GM21786 (cell line): ENCODE measurements around the gene JAM2.
A peak's percentile ranks its signal among the peaks of the same experiment; 100 is the strongest.
"Not testable (repeated sequence)": the region's sequence is repeated elsewhere in the genome, so short reads cannot be mapped to it uniquely, and the experiment has no call there.

Experiments
- ATAC-seq: cut with Tn5 transposase; IDR thresholded peaks from one replicate; pipeline ENCODE4 v1.9.1; 2021; ENCODE audit not compliant: unreplicated experiment

JAM2 gene

DNA sequence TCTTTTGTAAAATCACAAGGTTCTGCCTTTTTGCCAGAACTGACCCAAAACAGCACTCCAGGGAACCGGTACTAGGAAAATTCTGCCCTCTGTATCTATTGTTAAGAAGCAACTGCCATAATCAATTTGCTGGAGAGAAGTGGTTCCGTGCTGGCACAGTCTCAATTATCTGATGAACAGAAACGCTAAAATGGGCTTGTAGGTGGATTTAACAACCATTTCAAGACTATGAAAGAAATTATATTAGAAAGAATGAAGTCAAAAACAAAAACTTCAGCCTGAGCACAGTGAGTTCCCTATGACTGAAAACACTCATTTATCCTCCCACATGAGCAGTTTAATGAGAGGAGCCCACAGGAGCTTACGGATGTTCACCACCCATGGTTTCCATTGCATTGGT lies 4.4 kb downstream of the JAM2 start:
- no peak for ATAC-seq

DNA sequence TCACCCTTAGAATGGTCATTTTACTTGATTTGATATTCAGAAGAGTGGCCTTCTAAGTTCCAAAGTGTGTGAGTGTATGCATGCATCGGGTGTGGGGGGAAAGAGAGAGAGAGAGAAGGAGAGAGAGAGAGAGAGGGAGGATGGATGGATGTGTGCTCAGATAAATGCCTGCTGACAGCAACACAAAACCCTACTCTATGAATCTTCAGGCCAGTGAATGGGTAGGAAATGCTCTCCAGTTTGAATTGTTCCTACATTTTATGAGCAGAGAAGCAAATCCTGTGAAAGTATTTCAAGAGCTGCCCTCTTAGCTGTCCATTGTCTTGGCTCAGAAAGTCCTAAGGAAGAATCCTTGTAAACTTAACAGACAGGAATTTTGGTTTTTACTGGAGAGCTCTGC lies 7.4 kb downstream of the JAM2 start:
- ATAC-seq: no peak

DNA sequence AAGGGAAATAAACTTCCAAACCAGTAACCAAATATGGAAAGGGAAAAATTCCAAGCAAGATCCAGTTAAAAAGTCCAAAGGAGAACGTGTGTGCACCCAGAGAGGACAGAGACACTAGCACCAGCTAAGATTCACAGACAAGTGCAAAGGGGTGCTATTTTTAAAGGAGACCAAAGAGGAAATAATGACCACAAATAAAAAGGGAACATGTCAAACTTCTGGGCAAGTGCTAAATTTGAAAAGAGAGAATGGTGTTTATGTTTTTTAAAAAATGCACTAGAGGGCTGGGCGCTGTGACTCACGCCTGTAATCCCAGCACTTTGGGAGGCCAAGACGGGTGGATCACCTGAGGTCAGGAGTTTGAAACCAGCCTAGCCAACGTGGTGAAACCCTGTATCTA lies 8.6 kb downstream of the JAM2 start:
- ATAC-seq: no peak

DNA sequence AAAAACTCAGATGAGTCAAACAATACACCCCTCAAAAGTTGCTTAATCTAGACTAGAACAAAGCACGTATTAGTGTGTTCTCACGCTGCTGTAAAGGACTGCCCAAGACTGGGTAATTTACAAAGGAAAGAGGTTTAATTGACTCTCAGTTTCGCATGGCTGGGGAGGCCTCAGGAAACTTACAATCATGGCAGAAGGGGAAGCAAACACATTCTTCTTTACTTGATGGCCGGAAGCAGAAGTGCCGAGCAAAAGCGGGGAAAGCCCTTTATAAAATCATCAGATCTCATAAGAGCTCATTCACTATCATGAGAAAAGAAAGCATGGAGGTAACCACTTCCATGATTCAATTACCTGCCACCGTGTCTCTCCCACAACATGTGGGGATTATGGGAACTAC lies 10.1 kb downstream of the JAM2 start:
- ATAC-seq: no peak

DNA sequence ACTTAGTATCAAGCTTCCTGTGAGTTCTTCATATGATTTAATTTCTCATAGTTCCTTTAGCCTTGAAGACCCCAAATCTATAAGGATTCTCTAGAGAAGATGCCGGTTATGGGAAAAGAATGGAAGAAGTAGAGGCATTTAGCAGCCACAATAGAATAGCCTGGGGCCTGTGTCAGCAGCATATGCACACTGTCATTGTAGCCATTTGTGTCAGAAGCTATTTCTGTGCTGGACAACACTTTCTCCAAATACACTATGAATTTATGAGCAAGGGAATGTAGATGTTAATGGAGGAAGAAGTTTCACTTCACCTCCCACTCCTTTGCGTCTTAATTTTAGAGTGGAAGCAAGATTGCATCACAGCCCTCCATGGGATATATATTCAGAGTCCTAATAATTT lies 17.4 kb downstream of the JAM2 start:
- ATAC-seq: no peak

DNA sequence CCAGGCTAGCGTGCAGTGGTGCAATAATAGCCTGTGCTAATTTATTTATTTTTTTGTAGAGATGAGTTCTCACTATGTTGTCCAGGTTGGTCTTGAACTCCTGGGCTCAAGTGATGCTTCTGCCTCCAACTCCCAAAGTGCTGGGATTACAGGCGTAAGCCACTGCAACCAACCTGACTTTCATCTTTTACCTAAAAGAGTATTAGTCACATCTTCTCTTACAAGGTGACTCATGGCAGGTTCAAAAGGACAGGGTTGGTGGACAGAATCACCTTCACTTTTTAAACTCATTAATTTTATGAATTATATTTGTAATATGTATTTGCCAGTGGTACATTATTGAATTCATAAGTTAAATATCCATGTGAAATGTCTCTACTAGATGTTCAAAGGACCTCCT lies 18.1 kb downstream of the JAM2 start:
- no peak for ATAC-seq

DNA sequence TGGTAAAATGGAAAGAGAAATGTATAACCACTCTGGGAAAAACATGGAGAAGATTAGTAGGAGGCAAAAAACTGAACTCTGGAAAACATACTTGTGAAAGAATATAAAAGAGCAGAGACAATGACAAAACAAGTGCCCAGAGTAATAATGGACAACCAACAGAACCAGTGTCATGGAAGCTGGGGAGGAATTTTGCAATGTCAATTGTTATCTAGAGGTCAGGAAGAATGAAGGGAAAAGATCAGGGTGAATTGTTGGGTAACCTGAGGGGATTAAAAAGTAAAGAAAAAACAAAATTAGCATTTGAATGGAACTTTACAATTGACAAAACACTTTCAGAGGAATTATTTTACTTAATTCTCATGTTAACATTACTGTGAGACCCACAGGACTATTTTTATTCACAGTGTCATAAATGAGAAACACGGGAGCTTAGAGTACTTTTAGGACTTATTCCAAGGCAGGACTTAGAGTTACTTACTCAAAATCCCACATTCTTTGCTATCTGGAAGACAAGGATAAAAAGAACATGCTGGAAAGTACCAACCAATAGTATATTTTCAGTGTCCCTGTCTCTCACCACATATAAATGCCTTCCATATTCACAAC lies 19.5 kb downstream of the JAM2 start:
- no peak for ATAC-seq

DNA sequence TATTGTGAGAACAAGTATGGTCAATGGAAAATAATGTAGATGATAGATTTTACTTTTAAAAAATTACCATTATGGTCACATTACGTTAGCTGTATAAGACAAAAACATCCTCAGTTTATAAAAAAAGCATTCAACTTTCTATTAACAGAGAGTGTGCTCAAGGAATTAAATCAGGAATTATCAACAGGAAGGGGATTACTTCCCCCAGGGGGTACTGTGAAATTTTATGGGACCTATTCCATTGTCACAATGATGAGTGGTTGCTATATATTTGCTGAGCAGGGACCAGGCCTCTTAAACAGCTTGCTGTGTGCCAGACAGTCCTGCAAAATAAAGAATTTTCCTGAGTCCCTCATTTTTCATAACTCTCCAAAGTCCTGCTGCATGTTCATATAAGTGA lies 21.2 kb downstream of the JAM2 start:
- ATAC-seq: no peak

DNA sequence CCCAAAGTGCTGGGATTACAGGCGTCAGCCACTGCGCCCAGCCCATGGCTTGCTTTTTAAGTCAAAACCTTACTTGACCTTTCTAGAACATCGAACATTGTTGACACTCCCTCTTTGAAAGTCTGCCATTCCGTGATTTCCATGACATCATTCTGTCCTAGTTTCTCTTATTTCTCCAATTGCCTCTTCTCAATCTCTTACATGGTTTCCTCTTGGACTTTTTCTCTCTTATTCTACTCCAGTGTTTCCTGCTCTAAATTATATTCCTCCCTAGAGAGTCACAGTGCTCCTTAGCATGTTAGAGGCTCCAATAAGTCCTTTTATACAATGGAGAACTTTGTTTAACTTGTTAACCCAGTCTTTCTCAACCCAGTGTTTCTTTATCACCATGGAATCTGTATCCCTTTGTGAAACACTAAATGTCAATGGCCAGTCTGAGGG lies 25.5 kb downstream of the JAM2 start:
- ATAC-seq: no peak

DNA sequence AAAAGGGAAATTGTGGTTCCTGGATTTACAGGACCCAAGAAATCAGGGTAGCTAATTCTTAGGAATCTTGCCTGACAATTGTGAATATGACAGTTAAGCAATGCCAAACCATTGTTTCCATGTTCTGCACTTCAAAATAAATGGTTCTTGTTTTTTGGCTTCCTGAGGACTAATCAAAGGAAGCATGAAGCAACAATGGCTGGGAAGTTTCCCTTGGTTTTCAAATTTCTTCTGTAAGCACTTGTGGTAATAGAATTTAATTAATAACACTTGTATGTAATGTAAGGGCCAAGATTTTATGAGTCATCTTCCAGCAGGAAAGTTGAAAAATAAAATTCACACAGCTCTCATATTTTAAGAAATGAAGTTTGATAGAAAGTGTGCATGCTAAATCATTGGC lies 31.7 kb downstream of the JAM2 start:
- ATAC-seq: no peak

DNA sequence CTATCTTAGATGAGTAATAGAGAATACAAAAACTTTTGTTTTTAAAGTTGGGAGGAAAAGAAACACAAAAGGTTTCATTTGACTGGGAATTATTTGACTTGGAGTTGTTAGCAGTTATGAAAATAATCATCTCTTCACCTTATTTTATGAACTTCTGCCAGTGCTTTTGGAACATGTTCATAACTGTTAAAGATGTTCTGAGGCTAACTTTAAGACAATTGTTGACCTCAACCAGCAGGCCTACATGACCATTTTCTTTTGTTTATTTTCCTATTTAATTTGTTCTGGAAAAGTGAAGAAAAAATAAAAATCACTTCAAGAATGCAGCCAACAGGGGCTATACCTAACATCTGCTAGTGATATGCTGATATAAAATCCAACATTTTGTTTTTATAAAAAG lies 37.4 kb downstream of the JAM2 start:
- no peak for ATAC-seq

DNA sequence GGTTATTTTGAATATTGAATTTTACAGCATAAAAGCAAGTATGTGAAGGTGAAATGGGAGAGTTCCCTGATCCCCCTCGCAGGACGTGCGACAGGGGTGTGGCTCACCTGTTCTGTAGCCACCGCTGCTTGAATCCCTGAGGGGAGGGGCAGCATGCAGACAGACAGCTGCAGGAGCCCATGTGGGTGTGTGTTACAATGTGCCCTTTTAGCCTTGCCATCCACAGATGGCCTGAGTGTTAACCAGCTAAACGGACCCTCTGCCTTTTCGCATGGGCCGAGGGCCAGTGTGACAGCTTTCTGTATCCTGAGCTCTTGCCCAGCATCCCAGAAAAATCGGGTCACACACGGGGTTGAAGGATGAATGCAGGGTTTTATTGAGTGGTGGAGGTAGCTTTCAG lies 43.3 kb downstream of the JAM2 start:
- ATAC-seq: no peak

DNA sequence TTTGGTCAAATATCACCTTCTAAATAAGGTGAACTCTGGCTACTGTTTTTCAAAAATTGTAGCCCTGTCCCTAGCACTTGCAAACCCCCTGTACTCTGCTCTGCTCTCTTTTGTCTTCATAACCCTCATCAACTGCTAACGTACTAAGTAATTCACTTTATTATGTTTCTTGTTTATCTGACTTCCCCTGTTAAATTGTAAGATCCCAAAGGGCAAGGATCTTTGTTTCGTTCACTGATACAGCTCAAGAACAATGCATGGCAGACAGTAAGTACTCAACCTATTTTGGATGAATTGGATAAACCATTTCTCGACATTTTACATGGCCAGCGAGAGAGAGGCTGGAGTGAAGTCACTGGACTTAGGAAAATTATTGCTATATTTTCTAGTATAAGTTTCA lies 48.7 kb downstream of the JAM2 start:
- ATAC-seq: no peak

DNA sequence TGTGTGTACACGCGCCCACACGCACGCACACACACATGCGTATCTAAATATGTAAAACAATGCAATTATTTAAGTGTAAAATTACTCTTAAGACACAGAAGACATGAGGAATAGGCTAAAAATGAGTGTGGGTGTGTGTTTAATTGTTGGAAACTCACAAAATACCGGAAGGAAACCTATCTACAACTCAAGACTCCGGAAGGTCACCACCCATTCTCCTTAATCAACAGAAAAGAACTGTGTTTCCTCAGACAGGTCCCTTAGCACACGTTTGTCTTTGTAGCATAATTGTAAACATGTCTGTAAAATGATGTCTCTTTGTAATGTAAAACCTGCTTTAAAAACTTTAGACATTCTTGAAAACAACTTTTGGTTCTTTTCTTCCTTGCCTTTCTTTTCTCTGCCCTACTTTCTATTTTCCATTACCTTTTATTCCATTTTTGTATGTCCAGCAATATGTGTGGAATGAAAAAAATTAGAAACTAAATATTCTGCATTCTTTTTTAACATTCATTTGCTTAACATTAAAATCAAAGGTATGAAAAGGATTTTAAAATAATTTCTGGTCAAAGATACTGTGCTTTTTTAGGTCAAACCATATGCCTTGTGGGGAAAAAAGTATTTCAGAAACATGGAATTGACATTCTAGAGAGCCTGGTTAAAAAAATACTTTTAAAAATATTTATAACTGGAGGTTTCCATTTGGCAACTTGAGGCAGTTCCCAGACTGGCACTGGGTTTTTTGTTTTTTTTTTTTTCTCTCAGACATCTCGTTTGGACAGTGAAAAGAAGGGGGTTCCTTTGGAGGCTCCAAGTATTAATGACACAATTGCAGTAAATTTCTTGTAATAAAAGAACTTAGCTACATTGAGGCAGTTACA lies 49.5 kb downstream of the JAM2 start:
- no peak for ATAC-seq

DNA sequence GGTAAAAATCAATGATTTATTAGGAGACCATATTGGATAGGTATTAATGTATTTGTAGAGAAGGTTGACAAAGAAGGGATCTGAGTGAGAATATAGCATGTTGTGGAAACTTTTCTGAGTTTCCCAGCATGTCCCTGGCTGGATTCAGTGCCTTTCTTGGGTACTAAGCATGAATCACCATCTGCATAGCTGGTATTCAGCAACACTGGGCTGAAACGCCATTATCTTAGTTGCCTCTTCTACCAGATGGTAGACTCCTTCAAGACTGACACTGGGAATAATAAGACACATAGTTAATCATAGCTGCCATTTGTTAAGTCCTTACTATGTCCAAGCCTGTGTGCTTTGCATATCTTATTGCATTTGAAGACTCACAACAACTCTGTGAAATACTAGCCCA lies 50.2 kb downstream of the JAM2 start:
- ATAC-seq: no peak

DNA sequence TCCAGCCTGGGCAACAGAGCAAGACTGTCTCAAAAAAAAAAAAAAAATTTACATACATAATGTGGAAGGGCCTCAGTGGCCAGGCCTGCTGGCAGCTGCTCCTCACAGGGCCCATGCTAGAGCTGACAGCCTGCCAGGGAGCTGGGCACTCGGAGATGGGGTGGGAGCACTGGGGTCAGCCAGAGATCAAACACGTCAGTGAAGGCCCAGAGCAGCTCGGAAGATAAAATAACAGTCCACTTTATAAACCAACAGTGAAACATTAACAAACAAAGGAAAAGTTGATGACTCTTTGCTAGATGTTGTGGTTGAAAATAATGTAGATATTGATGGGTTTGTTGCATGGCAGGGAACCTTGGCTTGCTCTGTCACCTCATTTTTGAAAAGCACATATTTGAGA lies 52.9 kb downstream of the JAM2 start:
- no peak for ATAC-seq

DNA sequence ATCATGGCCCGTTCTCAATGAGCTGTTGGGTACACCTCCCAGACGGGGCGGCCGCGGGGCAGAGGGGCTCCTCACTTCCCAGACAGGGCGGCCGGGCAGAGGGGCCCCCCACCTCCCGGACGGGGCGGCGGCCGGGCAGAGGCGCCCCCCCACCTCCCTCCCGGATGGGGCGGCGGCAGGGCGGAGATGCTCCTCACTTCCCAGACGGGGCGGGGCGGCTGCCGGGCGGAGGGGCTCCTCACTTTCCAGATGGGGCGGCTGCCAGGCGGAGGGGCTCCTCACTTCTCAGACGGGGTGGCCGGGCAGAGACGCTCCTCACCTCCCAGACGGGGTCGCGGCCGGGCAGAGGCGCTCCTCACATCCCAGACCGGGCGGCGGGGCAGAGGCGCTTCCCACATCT lies 56.4 kb downstream of the JAM2 start:
- ATAC-seq: not testable (repeated sequence)

DNA sequence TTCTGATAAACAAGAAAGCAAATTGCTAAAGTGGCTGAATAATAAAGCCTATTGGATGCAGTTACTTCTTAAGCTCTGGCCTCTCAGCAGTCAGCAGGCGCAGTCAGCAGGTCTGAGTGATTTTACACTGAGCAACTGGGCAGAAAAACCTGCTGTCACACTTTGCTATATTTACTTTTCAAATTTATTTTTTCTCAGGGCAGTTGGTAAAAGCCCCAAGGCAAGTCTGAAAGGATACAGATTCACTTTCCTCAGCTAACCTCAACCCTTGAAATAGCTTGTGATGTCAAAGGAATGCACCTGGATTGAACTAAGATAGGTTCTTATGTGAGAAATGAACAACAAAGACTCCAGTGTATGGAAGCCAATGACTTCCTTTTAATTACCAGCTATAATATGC lies 61.7 kb downstream of the JAM2 start:
- ATAC-seq: no peak

DNA sequence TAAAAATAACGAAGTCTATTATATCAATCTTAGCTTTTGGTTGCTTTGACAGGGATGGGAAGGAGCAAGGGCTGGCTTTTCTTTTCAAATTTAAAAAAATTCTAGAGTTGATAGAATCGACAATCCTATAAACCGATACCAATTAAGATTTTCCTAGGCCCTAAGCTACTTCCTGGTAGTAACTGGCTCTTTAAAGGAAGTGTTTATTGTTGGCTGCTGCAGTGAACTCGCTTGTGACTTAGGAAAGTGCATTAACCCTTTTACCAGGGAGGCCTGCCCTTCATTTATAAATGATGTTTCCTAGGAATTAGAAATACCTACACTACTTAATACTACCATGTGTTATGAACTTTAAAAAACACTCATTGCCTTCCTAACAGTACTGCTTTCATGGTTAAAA lies 62.5 kb downstream of the JAM2 start:
- ATAC-seq: no peak

DNA sequence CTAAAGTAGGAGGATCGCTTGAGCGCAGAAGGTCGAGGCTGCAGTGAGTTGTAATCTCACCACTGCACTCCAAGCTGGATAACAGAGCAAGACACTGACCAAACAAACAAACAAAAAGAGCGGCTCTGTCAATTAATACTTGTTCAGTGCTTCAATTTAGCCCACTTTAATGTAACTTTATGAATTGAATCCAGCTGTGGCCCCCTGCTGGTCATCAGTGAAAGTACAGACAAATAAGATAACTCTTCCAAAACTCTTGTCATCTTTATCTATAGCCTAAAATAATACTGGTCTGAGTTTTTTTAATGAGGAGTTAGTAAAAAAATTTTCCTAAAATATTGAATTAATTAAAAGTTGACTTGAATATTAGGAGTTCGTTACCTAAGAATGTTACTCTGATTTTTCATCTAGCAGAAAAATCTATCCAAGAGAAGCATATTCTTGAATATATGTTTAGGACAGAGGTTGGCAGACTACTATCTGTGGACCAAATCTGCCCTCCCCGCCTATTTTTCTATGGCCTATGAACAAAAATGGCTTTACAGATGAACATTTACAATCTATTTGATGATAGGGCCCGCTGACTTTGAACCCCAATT lies 69.5 kb downstream of the JAM2 start:
- peak; percentile 62 for ATAC-seq

DNA sequence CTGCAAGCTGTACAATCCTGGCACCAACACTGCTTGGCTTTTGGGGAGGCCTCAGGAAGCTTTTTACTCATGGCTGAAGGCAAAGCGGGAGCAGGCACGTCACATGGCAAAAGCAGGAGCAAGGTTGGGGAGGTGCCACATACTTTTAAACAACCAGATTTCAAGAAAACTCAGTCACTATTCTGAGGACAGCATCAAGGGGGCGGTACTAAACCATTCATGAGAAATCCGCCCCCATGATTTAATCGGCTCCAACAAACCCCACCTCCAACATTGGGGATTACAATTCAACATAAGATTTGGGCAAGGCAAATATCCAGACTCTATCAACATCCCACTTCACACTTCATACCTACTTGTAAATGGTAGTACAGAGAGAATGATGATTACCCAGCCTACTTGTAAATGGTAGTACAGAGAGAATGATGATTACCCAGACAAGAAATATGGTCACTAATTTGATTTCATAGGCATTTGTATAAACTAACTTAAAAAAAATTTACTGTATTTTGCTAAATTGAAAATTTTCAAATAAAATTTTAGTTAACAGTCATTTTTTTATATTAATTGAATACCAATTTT lies 70.7 kb downstream of the JAM2 start:
- ATAC-seq: no peak

DNA sequence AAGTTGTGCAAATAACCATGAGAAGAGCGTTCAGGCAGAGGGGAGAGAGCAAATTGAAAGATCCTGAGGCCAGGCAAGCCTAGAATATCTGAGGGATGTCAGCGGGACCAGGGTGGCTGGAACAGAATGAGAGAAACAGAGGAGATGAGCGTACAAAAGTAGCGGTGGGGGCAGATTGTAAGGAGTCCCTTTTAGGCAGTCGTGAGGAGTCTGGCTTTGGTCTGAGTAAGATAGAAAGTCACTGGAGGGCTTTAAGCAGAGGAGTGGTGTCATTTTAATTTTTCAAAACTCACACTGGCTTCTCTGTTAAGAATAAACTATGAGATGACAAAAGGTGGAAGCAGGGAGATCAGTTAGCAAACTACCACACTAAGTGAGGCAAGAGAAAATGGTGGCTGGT lies 71.5 kb downstream of the JAM2 start:
- no peak for ATAC-seq
